BE2C (cell line): ENCODE measurements around the gene HSD3B1.

Experiments
- DNase-seq: peaks from one replicate; pipeline ENCODE4 v3.0.0-alpha.2; 2020
- H3K27me3 ChIP-seq: fragments of 250-450 bp; sonication (Bioruptor Pico); 2 replicates; pipeline ENCODE4 v1.5.1; 2020; ENCODE audit warnings: mild to moderate bottlenecking
- H3K36me3 ChIP-seq: fragments of 250-450 bp; sonication (Bioruptor Pico); 2 replicates; pipeline ENCODE4 v1.5.1; 2020; ENCODE audit warnings: mild to moderate bottlenecking
- H3K4me1 ChIP-seq: fragments of 250-450 bp; sonication (Bioruptor Pico); 2 replicates; pipeline ENCODE4 v1.5.1; 2020
- H3K4me3 ChIP-seq: 2 replicates; pipeline ENCODE4 v1.5.1; 2011; ENCODE audit warnings: low read depth, low read length
- H3K9me3 ChIP-seq: fragments of 250-450 bp; sonication (Bioruptor Pico); 2 replicates; pipeline ENCODE4 v1.5.1; 2020
- CTCF ChIP-seq: IDR thresholded peaks from 2 replicates; pipeline ENCODE4 v1.5.1; 2012; ENCODE audit warnings: mild to moderate bottlenecking, low read depth, low read length

Gene HSD3B1

GRCh38 chr1:119485201-119485600 is 21.8 kb upstream of the HSD3B1 start:
- no peak for DNase-seq
- Histone ChIP-seq H3K9me3 (no peaks in the 10 kb centered on the region), H3K36me3 (no peaks in the 10 kb centered on the region), H3K4me3 (no peak overlapping the region), H3K27me3 (no peaks in the 10 kb centered on the region), H3K4me1 (no peaks in the 10 kb centered on the region)
- TF ChIP-seq CTCF = no peak

- DNase-seq = no peak
- H3K9me3 ChIP-seq = no peaks in the 10 kb centered on the region
- no peaks in the 10 kb centered on the region for H3K4me1 ChIP-seq
- no peak overlapping the region for H3K4me3 ChIP-seq
- H3K27me3 ChIP-seq = no peaks in the 10 kb centered on the region
- no peak for TF ChIP-seq CTCF
- no peaks in the 10 kb centered on the region for H3K36me3 ChIP-seq
Observed at GRCh38 chr1:119488216-119488615, 18.8 kb upstream of the HSD3B1 start.

GRCh38 chr1:119489201-119489600 is 17.8 kb upstream of the HSD3B1 start:
- H3K36me3 ChIP-seq = no peaks in the 10 kb centered on the region
- no peaks in the 10 kb centered on the region for H3K27me3 ChIP-seq
- H3K4me1 ChIP-seq = no peaks in the 10 kb centered on the region
- no peak overlapping the region for H3K4me3 ChIP-seq
- no peak for TF ChIP-seq CTCF
- DNase-seq = no peak
- no peaks in the 10 kb centered on the region for H3K9me3 ChIP-seq

GRCh38 chr1:119490925-119491324 is 16.1 kb upstream of the HSD3B1 start:
- DNase-seq = no peak
- TF ChIP-seq CTCF = no peak
- Histone ChIP-seq H3K36me3 (no peaks in the 10 kb centered on the region), H3K4me1 (no peaks in the 10 kb centered on the region), H3K4me3 (no peak overlapping the region), H3K9me3 (no peaks in the 10 kb centered on the region), H3K27me3 (no peaks in the 10 kb centered on the region)

GRCh38 chr1:119492763-119493162 is 14.2 kb upstream of the HSD3B1 start:
- no peak for DNase-seq
- H3K36me3 ChIP-seq = no peaks in the 10 kb centered on the region
- no peak for TF ChIP-seq CTCF
- H3K9me3 ChIP-seq = no peaks in the 10 kb centered on the region; the same call in 1 of the 2 replicates
- H3K4me3 ChIP-seq = no peak overlapping the region
- H3K27me3 ChIP-seq = no peaks in the 10 kb centered on the region
- no peaks in the 10 kb centered on the region for H3K4me1 ChIP-seq

GRCh38 chr1:119504831-119505230 is 2.2 kb upstream of the HSD3B1 start:
- H3K4me1 ChIP-seq = no peaks in the 10 kb centered on the region
- no peaks in the 10 kb centered on the region for H3K9me3 ChIP-seq
- no peaks in the 10 kb centered on the region for H3K36me3 ChIP-seq
- TF ChIP-seq CTCF = no peak
- H3K27me3 ChIP-seq = no peaks in the 10 kb centered on the region
- DNase-seq = no peak
- H3K4me3 ChIP-seq = no peak overlapping the region
